ENCODE measurements around the gene KNDC1. TPM values are rescaled to one million over a fixed set of nuclear protein-coding genes. Genes with fewer than 3 reads are reported as not detected.

Gene KNDC1
- total RNA-seq, 1 experiment from 2014 or later, result 15.7 TPM

DNA sequence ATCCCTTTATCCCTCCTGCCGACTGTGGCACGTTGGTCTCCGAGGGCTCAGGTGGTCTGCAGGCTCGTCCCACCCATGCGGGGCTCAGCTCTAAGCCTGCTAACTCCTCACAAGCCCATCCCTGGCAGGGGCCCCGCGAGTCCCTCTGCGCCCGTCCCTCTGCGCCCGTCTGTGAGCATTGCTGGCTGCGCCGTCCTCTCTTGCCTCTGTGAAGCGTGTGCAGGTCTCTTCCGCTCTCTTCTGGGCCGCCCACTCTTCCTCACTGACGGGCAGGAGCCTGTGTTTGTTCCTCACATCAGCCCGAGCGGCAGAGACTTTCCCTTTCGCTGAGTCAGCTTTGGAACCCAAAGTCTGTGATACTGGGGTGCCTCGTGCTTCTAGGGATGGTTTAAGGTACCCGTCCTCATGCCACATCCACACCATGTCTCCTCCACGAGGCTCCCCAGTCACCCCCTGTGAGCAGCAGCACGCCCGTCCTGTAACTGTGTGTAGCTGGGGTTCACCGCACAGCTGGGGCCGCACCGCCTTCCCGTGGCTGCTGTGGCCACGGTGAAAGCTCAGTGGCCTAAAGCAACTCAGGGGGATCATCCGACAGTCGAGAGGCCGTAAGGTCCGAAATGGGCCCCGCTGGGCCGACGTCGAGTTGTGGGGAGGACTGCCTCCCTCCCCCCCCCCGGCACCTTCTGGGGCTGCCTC, 36.8 kb upstream of the KNDC1 start:
- Histone ChIP-seq H2AK5ac (ENCODE audit: insufficient read length, low read length) (no peak overlapping the region), H3K23me2 (ENCODE audit: insufficient read length, low read depth, low read length, poor library complexity, severe bottlenecking) (no peaks in the 10 kb centered on the region), H2AFZ (ENCODE audit: low read length) (no peak overlapping the region), H2BK12ac (ENCODE audit: insufficient read length, low read depth, low read length) (no peak overlapping the region), H3K4me2 (ENCODE audit: insufficient read depth, insufficient read length, low read length) (no peak overlapping the region), H3T11ph (ENCODE audit: low read length) (no peak overlapping the region), H3K18ac (ENCODE audit: insufficient read length, low read depth, low read length) (no peak overlapping the region), H3K79me1 (ENCODE audit: insufficient read depth, low read depth, low read length, poor library complexity, severe bottlenecking) (no peaks in the 10 kb centered on the region), H3K4me1 (ENCODE audit: insufficient read depth, low read length) (no peaks in the 10 kb centered on the region), H3K79me2 (ENCODE audit: insufficient read depth, low read length) (no peaks in the 10 kb centered on the region), H3K27ac (ENCODE audit: insufficient read length, low read depth, low read length) (no peak overlapping the region), H3K56ac (ENCODE audit: insufficient read length, low read depth, low read length) (no peak overlapping the region), H3K9me3 (ENCODE audit: control insufficient read depth, low read depth, low read length) (no peaks in the 10 kb centered on the region), H4K91ac (ENCODE audit: insufficient read length, low read depth, low read length) (no peak overlapping the region), H2BK5ac (ENCODE audit: insufficient read length, low read length) (no peak overlapping the region), H4K8ac (replicated peaks; ENCODE audit: insufficient read length, low read depth, low read length) (no peak overlapping the region), H3K9ac (ENCODE audit: extremely low read depth, insufficient read length, low read length) (no peak overlapping the region), H3K14ac (ENCODE audit: insufficient read depth, low read length) (no peak overlapping the region), H3K4ac (ENCODE audit: low read depth, low read length) (no peak overlapping the region), H4K5ac (ENCODE audit: insufficient read length, low read depth, low read length) (no peak overlapping the region), H3K27me3 (ENCODE audit: insufficient read depth, low read length) (no peaks in the 10 kb centered on the region), H2BK15ac (ENCODE audit: low read depth, low read length) (no peak overlapping the region), H2BK20ac (ENCODE audit: low read depth, low read length, poor library complexity, severe bottlenecking) (no peak overlapping the region), H4K20me1 (ENCODE audit: control insufficient read depth, insufficient read depth, insufficient read length) (no peaks in the 10 kb centered on the region), H3K23ac (ENCODE audit: insufficient read length, low read depth, low read length) (no peak overlapping the region), H2BK120ac (ENCODE audit: low read depth, low read length, poor library complexity, severe bottlenecking) (no peak overlapping the region)
- H3K36me3 Mint-ChIP-seq (ENCODE audit: insufficient read depth in 1 of 3, low read depth in 3 of 3), result no peaks in the 10 kb centered on the region; a peak in 2 of 7 replicates
- peak overlapping the region in 1 of 3 experiments; percentile 9; a peak in 1 of 7 replicates for H3K27ac Mint-ChIP-seq
- no CpG with 5 or more reads among the region's 39 CpGs for WGBS (ENCODE audit: extremely low coverage, insufficient read length, low lambda C conversion rate)
- peaks cover 14 to 15% of the 10 kb centered on the region in 2 experiments for H3K9me3 Mint-ChIP-seq
- no peak overlapping the region for H3K4me3 Mint-ChIP-seq
- TF ChIP-seq, protein P1, sequence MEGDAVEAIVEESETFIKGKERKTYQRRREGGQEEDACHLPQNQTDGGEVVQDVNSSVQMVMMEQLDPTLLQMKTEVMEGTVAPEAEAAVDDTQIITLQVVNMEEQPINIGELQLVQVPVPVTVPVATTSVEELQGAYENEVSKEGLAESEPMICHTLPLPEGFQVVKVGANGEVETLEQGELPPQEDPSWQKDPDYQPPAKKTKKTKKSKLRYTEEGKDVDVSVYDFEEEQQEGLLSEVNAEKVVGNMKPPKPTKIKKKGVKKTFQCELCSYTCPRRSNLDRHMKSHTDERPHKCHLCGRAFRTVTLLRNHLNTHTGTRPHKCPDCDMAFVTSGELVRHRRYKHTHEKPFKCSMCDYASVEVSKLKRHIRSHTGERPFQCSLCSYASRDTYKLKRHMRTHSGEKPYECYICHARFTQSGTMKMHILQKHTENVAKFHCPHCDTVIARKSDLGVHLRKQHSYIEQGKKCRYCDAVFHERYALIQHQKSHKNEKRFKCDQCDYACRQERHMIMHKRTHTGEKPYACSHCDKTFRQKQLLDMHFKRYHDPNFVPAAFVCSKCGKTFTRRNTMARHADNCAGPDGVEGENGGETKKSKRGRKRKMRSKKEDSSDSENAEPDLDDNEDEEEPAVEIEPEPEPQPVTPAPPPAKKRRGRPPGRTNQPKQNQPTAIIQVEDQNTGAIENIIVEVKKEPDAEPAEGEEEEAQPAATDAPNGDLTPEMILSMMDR (conservative IDR thresholded peaks at IDR 0.05), result no peak
- H3K4me1 Mint-ChIP-seq, result peaks cover 0 to 2% of the 10 kb centered on the region in 2 experiments; a peak in 1 of 4 replicates
- no peak for DNase-seq
- peaks cover 13% of the 10 kb centered on the region for H3K27me3 Mint-ChIP-seq (ENCODE audit: low read depth)

Measured in H9 (cell line).